ENCODE results near the gene EDEM2.
"Not testable (repeated sequence)": the region's sequence is repeated elsewhere in the genome, so short reads cannot be mapped to it uniquely, and the experiment has no call there.

Gene EDEM2

GRCh38 chr20:35168701-35169409, 21.7 kb upstream of the EDEM2 start:
- not testable (repeated sequence) for DNase-seq

- DNase-seq: no peak
Measured at GRCh38 chr20:35167787-35168186, 20.7 kb upstream of the EDEM2 start.

- DNase-seq: no peak
Measured at GRCh38 chr20:35166242-35166830, 19.2 kb upstream of the EDEM2 start.

GRCh38 chr20:35165221-35166185, 18.4 kb upstream of the EDEM2 start:
- no peak for DNase-seq

- not testable (repeated sequence) for DNase-seq
Measured at GRCh38 chr20:35164531-35164930, 17.4 kb upstream of the EDEM2 start.

GRCh38 chr20:35160341-35160740, 13.2 kb upstream of the EDEM2 start:
- DNase-seq: not testable (repeated sequence)

- no peak for DNase-seq
Measured at GRCh38 chr20:35156978-35157377, 9.8 kb upstream of the EDEM2 start.

- no peak for DNase-seq
Measured at GRCh38 chr20:35155936-35156335, 8.8 kb upstream of the EDEM2 start.

- DNase-seq: no peak
Measured at GRCh38 chr20:35151736-35152135, 4.6 kb upstream of the EDEM2 start.

GRCh38 chr20:35150846-35151579, 3.9 kb upstream of the EDEM2 start:
- DNase-seq: no peak

- peak; percentile 43 for DNase-seq
Measured at GRCh38 chr20:35147575-35148071, 487 bp upstream of the EDEM2 start.

GRCh38 chr20:35146299-35146919, 727 bp downstream of the EDEM2 start:
- no peak for DNase-seq

GRCh38 chr20:35145141-35145564, 2.0 kb downstream of the EDEM2 start:
- DNase-seq: no peak

- DNase-seq: no peak
Measured at GRCh38 chr20:35144694-35145093, 2.4 kb downstream of the EDEM2 start.

- DNase-seq: no peak
Measured at GRCh38 chr20:35135867-35136586, 11.1 kb downstream of the EDEM2 start.

GRCh38 chr20:35134880-35135279, 12.3 kb downstream of the EDEM2 start:
- DNase-seq: no peak

GRCh38 chr20:35134472-35134871, 12.7 kb downstream of the EDEM2 start:
- no peak for DNase-seq

- DNase-seq: no peak
Measured at GRCh38 chr20:35133735-35134134, 13.4 kb downstream of the EDEM2 start.

GRCh38 chr20:35133031-35133430, 14.1 kb downstream of the EDEM2 start:
- no peak for DNase-seq

GRCh38 chr20:35131934-35132333, 15.2 kb downstream of the EDEM2 start:
- no peak for DNase-seq

GRCh38 chr20:35129647-35130069, 17.5 kb downstream of the EDEM2 start:
- no peak for DNase-seq
